ENCODE data around the gene CRYBG1.
"Not testable (repeated sequence)": the region's sequence is repeated elsewhere in the genome, so short reads cannot be mapped to it uniquely, and the experiment has no call there.

The CRYBG1 gene

GRCh38 chr6:106509420-106510089 is 149.0 kb downstream of the CRYBG1 start:
- no peak for DNase-seq (ENCODE audit: low spot score)

GRCh38 chr6:106510090-106510970 is 149.8 kb downstream of the CRYBG1 start:
- DNase-seq (ENCODE audit: low spot score): peak; percentile 69

- DNase-seq (ENCODE audit: low spot score): peak; percentile 58
Measured at GRCh38 chr6:106511288-106512047, 151.0 kb downstream of the CRYBG1 start.

GRCh38 chr6:106512048-106512967 is 151.8 kb downstream of the CRYBG1 start:
- DNase-seq (ENCODE audit: low spot score): peak; percentile 67

GRCh38 chr6:106512968-106513574 is 152.6 kb downstream of the CRYBG1 start:
- DNase-seq (ENCODE audit: low spot score): no peak

- DNase-seq (ENCODE audit: low spot score): no peak
Measured at GRCh38 chr6:106513808-106514582, 153.5 kb downstream of the CRYBG1 start.

- DNase-seq (ENCODE audit: low spot score): no peak
Measured at GRCh38 chr6:106514583-106514885, 154.0 kb downstream of the CRYBG1 start.

GRCh38 chr6:106515582-106515981 is 155.1 kb downstream of the CRYBG1 start:
- not testable (repeated sequence) for DNase-seq (ENCODE audit: low spot score)

GRCh38 chr6:106516616-106517015 is 156.1 kb downstream of the CRYBG1 start:
- no peak for DNase-seq (ENCODE audit: low spot score)

GRCh38 chr6:106517706-106518105 is 157.2 kb downstream of the CRYBG1 start:
- no peak for DNase-seq (ENCODE audit: low spot score)

- no peak for DNase-seq (ENCODE audit: low spot score)
Measured at GRCh38 chr6:106518748-106519147, 158.2 kb downstream of the CRYBG1 start.

GRCh38 chr6:106519460-106520394 is 159.2 kb downstream of the CRYBG1 start:
- peak; percentile 32 for DNase-seq (ENCODE audit: low spot score)

GRCh38 chr6:106520711-106521401 is 160.3 kb downstream of the CRYBG1 start:
- no peak for DNase-seq (ENCODE audit: low spot score)

GRCh38 chr6:106522562-106523250 is 162.2 kb downstream of the CRYBG1 start:
- DNase-seq (ENCODE audit: low spot score): no peak

- peak; percentile 49 for DNase-seq (ENCODE audit: low spot score)
Measured at GRCh38 chr6:106525107-106525881, 164.8 kb downstream of the CRYBG1 start.

GRCh38 chr6:106525882-106526275 is 165.4 kb downstream of the CRYBG1 start:
- DNase-seq (ENCODE audit: low spot score): no peak

GRCh38 chr6:106527117-106527516 is 166.6 kb downstream of the CRYBG1 start:
- no peak for DNase-seq (ENCODE audit: low spot score)
